A549 (cell line): Measurements from ENCODE around the gene GDF7. TPM values are rescaled to one million over a fixed set of nuclear protein-coding genes. Genes with fewer than 3 reads are reported as not detected.

ENCODE experiments used
- ATAC-seq, 2 experiments: fragments of 200-7000 bp in 1 of 2; fragments of >200 bp in 1 of 2; cut with Nextera tagmentation in 1 of 2; cut with Tn5 transposase in 1 of 2; 3 replicates each; pipeline versions ENCODE4 v1.8.0 to v1.9.1; 2018 to 2020; ENCODE audit warnings: mild to moderate bottlenecking in 1 of 2, moderate library complexity in 1 of 2
- CTCF ChIA-PET: fragments of 300-600 bp; sonication (Branson Sonifier 250); formaldehyde crosslinking; extraction: SDS; loops from one replicate; lab custom pipeline; 2021; ENCODE audit warnings: antibody characterized with exemption, inconsistent platforms; lab: Yijun Ruan, JAX
- POLR2A ChIA-PET: fragments of 350-600 bp; formaldehyde crosslinking; extraction: SDS; loops from one replicate; lab custom pipeline; 2021; ENCODE audit warnings: antibody characterized with exemption, inconsistent platforms; lab: Yijun Ruan, JAX
- DNase-seq, 2 experiments: peaks; one replicate each; pipeline versions ENCODE4 v3.0.0 to v3.0.0-alpha.2; 2011 to 2016; ENCODE audit warnings: low read depth in 1 of 2, low spot score in 1 of 2
- FAIRE-seq: peaks from 2 replicates; lab custom pipeline; 2011; peaks lifted over from hg19 to GRCh38; lab: Jason Lieb, UNC
- H3K27ac ChIP-seq, 2 experiments: fragments of >200 bp; sonication (Bioruptor Twin); formaldehyde crosslinking; 3 replicates each; pipeline ENCODE4 v1.5.1; 2016 to 2017
- H3K4me1 ChIP-seq: fragments of >200 bp; sonication (Bioruptor Twin); formaldehyde crosslinking; 3 replicates; pipeline ENCODE4 v1.6.1; 2016
- H3K4me2 ChIP-seq: fragments of >200 bp; sonication (Bioruptor Twin); formaldehyde crosslinking; 3 replicates; pipeline ENCODE4 v1.6.1; 2016
- H3K4me3 ChIP-seq: fragments of >200 bp; sonication (Bioruptor Twin); formaldehyde crosslinking; 3 replicates; pipeline ENCODE4 v1.5.1; 2016
- H3K9me3 ChIP-seq: fragments of >200 bp; sonication (Bioruptor Twin); formaldehyde crosslinking; 3 replicates; pipeline ENCODE4 v1.6.1; 2016
- ATOH8 ChIP-seq: fragments of 250-450 bp; sonication (Bioruptor Pico); IDR thresholded peaks from 2 replicates; pipeline ENCODE4 v1.5.0; 2020; ENCODE audit warnings: low read depth, mild to moderate bottlenecking, moderate library complexity
- BHLHE40 ChIP-seq: IDR thresholded peaks from 2 replicates; pipeline ENCODE4 v1.6.1; 2012; ENCODE audit warnings: low read depth, low read length, inconsistent platforms
- CBX2 ChIP-seq: fragments of 200-600 bp; sonication (generic); IDR thresholded peaks from 2 replicates; pipeline ENCODE4 v1.6.1; 2016; ENCODE audit warnings: low read depth, mild to moderate bottlenecking, borderline replicate concordance
- CBX8 ChIP-seq: fragments of 200-600 bp; sonication (generic); IDR thresholded peaks from 2 replicates; pipeline ENCODE4 v1.6.1; 2016
- CEBPB ChIP-seq, 2 experiments: fragments of >200 bp in 1 of 2; sonication (Bioruptor Twin) in 1 of 2; formaldehyde crosslinking in 1 of 2; IDR thresholded peaks; 2 replicates each; pipeline ENCODE4 v1.6.1; 2012 to 2016
- CHD4 ChIP-seq: fragments of 200-600 bp; sonication (generic); IDR thresholded peaks from 2 replicates; pipeline ENCODE4 v1.6.1; 2016; ENCODE audit warnings: antibody characterized with exemption, mild to moderate bottlenecking, borderline replicate concordance
- ELK1 ChIP-seq: fragments of 150-350 bp; IDR thresholded peaks from 2 replicates; pipeline ENCODE4 v1.6.1; 2014; ENCODE audit warnings: low read depth, mild to moderate bottlenecking, low read length
- FOSB ChIP-seq: fragments of 250-450 bp; sonication (Bioruptor Pico); IDR thresholded peaks from 2 replicates; pipeline ENCODE4 v1.5.0; 2020; ENCODE audit warnings: mild to moderate bottlenecking, moderate library complexity
- FOSL2 ChIP-seq, 2 experiments: fragments of 450-650 bp in 1 of 2; fragments of >200 bp in 1 of 2; sonication (Bioruptor Twin) in 1 of 2; formaldehyde crosslinking; IDR thresholded peaks; 2 replicates each; pipeline versions ENCODE4 v1.5.0 to v1.6.1; 2016 to 2020; ENCODE audit warnings: mild to moderate bottlenecking in 1 of 2, moderate library complexity in 1 of 2
- GATA3 ChIP-seq: IDR thresholded peaks from 2 replicates; pipeline ENCODE4 v1.6.1; 2012; ENCODE audit warnings: borderline replicate concordance
- HDAC2 ChIP-seq: fragments of 200-600 bp; sonication (generic); IDR thresholded peaks from 2 replicates; pipeline ENCODE4 v1.6.1; 2016
- HEYL ChIP-seq: fragments of 250-450 bp; sonication (Bioruptor Pico); IDR thresholded peaks from 2 replicates; pipeline ENCODE4 v1.8.0; 2021; ENCODE audit warnings: mild to moderate bottlenecking, moderate library complexity
- HOXB5 ChIP-seq: fragments of 250-450 bp; sonication (Bioruptor Pico); IDR thresholded peaks from 2 replicates; pipeline ENCODE4 v1.5.0; 2020; ENCODE audit warnings: mild to moderate bottlenecking, moderate library complexity
- JUN ChIP-seq, 2 experiments: fragments of >200 bp; sonication (Bioruptor Twin); formaldehyde crosslinking; IDR thresholded peaks; 2 replicates in 1 of 2; 3 replicates in 1 of 2; pipeline ENCODE4 v1.6.1; 2016 to 2017
- KDM5A ChIP-seq: fragments of 200-600 bp; sonication (generic); IDR thresholded peaks from 2 replicates; pipeline ENCODE4 v1.6.1; 2016; ENCODE audit warnings: antibody characterized with exemption, mild to moderate bottlenecking
- MAFK ChIP-seq: fragments of 450-650 bp; IDR thresholded peaks from 2 replicates; pipeline ENCODE4 v1.6.1; 2014; ENCODE audit not compliant: partially characterized antibody
- MAZ ChIP-seq: fragments of 150-350 bp; IDR thresholded peaks from 2 replicates; pipeline ENCODE4 v1.6.1; 2014; ENCODE audit warnings: antibody characterized with exemption, low read depth, low read length, borderline replicate concordance
- NFE2L2 ChIP-seq: fragments of 150-350 bp; conservative IDR thresholded peaks from 2 replicates; pipeline ENCODE4 v1.6.1; 2014; ENCODE audit warnings: low read length
- NPAS2 ChIP-seq: fragments of 250-450 bp; sonication (Bioruptor Pico); IDR thresholded peaks from 2 replicates; pipeline ENCODE4 v1.8.0; 2022; ENCODE audit warnings: mild to moderate bottlenecking, moderate library complexity, borderline replicate concordance
- NR3C1 ChIP-seq: fragments of >200 bp; sonication (Bioruptor Twin); formaldehyde crosslinking; IDR thresholded peaks from 3 replicates; pipeline ENCODE4 v1.6.1; 2017
- PHF8 ChIP-seq: fragments of 200-600 bp; sonication (generic); IDR thresholded peaks from 2 replicates; pipeline ENCODE4 v1.6.1; 2016; ENCODE audit warnings: low read depth, mild to moderate bottlenecking, antibody characterized with exemption, moderate library complexity, borderline replicate concordance
- POLR2A ChIP-seq: IDR thresholded peaks from 2 replicates; pipeline ENCODE4 v1.6.1; 2012; ENCODE audit warnings: mild to moderate bottlenecking, low read length
- RARB ChIP-seq: fragments of 250-450 bp; sonication (Bioruptor Pico); IDR thresholded peaks from 2 replicates; pipeline ENCODE4 v1.8.0; 2021; ENCODE audit warnings: mild to moderate bottlenecking, moderate library complexity
- RNF2 ChIP-seq: fragments of 200-600 bp; sonication (generic); IDR thresholded peaks from 2 replicates; pipeline ENCODE4 v1.6.1; 2016; ENCODE audit warnings: low read depth, mild to moderate bottlenecking, antibody characterized with exemption, moderate library complexity, borderline replicate concordance
- SREBF2 ChIP-seq: fragments of 450-650 bp; IDR thresholded peaks from 2 replicates; pipeline ENCODE4 v1.6.1; 2014; ENCODE audit warnings: mild to moderate bottlenecking, moderate library complexity
- USF2 ChIP-seq: fragments of 450-650 bp; IDR thresholded peaks from 2 replicates; pipeline ENCODE4 v1.6.1; 2014; ENCODE audit warnings: antibody characterized with exemption
- ZSCAN20 ChIP-seq: fragments of 250-450 bp; sonication (Bioruptor Pico); IDR thresholded peaks from 2 replicates; pipeline ENCODE4 v1.8.0; 2022; ENCODE audit warnings: mild to moderate bottlenecking, moderate library complexity
- WGBS: methylation state at CpG from one replicate; pipeline ENCODE4 v1.1.6; 2017; ENCODE audit errors: missing lambda C conversion rate; 5-methylcytosine and 5-hydroxymethylcytosine counted together
- polyA plus RNA-seq, 4 experiments: library from polyadenylated mRNA; depleted of rRNA in 3 of 4; stranded (reverse); fragments of >200 nt; fragmentation: RNase III in 1 of 4; extraction: RNeasy Plus Mini Kit Qiagen cat#74134 plus additional on column Dnase treatment in 1 of 4; gene quantifications; 2 replicates in 3 of 4; 3 replicates in 1 of 4; pipeline ENCODE4 v1.2.3, GENCODE V29; 2011 to 2017
- TF ChIP-seq, protein P1 (sequence below): IDR thresholded peaks from 2 replicates; pipeline ENCODE4 v1.6.1; 2012; ENCODE audit warnings: low read depth, borderline replicate concordance

The GDF7 gene
- polyA plus RNA-seq, 2 of the 4 experiments (the other 2 are of a cell fraction): 0.03 to 0.05 TPM

DNA sequence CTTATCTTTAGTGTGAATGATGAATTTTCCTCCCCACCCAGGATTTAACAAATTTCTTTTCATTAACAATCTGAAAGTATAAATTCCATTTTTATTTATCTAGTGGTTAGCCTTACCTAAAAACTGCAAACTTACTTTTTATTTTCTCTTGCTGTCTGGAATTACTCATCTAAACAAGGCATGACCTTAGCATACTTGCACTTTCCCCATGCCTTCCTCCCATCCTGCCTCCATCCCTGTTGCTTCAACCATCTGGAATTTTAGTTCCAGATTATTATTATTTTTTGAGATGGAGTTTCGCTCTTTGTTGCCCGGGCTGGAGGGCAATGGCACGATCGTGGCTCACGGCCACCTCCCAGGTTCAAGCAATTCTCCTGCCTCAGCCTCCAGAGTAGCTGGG, 35.6 kb downstream of the GDF7 start:
- DNase-seq: no peak
- over 99% methylated on average over 5 of the region's 5 CpGs for WGBS
- no peaks in the 10 kb centered on the region for H3K9me3 ChIP-seq
- CTCF ChIA-PET: interaction anchor here (0.8 kb wide), 1 partner anchor 41 kb away, joined by 3 read pairs; no protein-coding TSS in a partner anchor
- H3K4me3 ChIP-seq: no peak overlapping the region
- H3K27ac ChIP-seq: no peak overlapping the region
- no peaks in the 10 kb centered on the region for H3K4me1 ChIP-seq
- ATAC-seq: no peak
- FAIRE-seq: no peak
- no peak for TF ChIP-seq NFE2L2
- TF ChIP-seq HDAC2: no peak
- TF ChIP-seq GATA3: no peak
- no peak for TF ChIP-seq JUN (IDR thresholded peaks at IDR 0.05)
- TF ChIP-seq FOSB (CRISPR knock-in tag): no peak
- no peak for TF ChIP-seq CHD4
- TF ChIP-seq ELK1: no peak
- TF ChIP-seq MAZ: no peak
- no peak for TF ChIP-seq HOXB5
- TF ChIP-seq, protein P1, sequence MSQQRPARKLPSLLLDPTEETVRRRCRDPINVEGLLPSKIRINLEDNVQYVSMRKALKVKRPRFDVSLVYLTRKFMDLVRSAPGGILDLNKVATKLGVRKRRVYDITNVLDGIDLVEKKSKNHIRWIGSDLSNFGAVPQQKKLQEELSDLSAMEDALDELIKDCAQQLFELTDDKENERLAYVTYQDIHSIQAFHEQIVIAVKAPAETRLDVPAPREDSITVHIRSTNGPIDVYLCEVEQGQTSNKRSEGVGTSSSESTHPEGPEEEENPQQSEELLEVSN: no peak
- no peak for TF ChIP-seq CBX2
- no peak for TF ChIP-seq HEYL (CRISPR knock-in tag)
- POLR2A ChIA-PET: no interaction called here
- no peak overlapping the region for H3K4me2 ChIP-seq

- ATAC-seq (no peak), FAIRE-seq (no peak), DNase-seq (no peak)
- H3K4me1 ChIP-seq: no peaks in the 10 kb centered on the region
- CTCF ChIA-PET: no interaction called here
- no peak overlapping the region for H3K27ac ChIP-seq
- no peak overlapping the region for H3K4me3 ChIP-seq
- H3K4me2 ChIP-seq: no peak overlapping the region
- WGBS: 85% methylated on average over 1 of the region's 1 CpG
- TF ChIP-seq CBX8 (no peak), JUN (IDR thresholded peaks at IDR 0.05) (no peak), NR3C1 (no peak), RNF2 (no peak), KDM5A (no peak), SREBF2 (no peak), CEBPB (IDR thresholded peaks at IDR 0.05) (no peak), GATA3 (no peak), FOSL2 (IDR thresholded peaks at IDR 0.05) (no peak), FOSL2 (CRISPR knock-in tag; IDR thresholded peaks at IDR 0.05) (no peak), ZSCAN20 (CRISPR knock-in tag) (no peak), POLR2A (no peak), RARB (no peak), NPAS2 (CRISPR knock-in tag) (no peak), PHF8 (no peak), ELK1 (no peak)
- TF ChIP-seq, all 56 proteins: peak for 0
- H3K9me3 ChIP-seq: no peaks in the 10 kb centered on the region
- POLR2A ChIA-PET: no interaction called here
Measured at GRCh38 chr2:20704886-20705285, 37.9 kb downstream of the GDF7 start.

DNA sequence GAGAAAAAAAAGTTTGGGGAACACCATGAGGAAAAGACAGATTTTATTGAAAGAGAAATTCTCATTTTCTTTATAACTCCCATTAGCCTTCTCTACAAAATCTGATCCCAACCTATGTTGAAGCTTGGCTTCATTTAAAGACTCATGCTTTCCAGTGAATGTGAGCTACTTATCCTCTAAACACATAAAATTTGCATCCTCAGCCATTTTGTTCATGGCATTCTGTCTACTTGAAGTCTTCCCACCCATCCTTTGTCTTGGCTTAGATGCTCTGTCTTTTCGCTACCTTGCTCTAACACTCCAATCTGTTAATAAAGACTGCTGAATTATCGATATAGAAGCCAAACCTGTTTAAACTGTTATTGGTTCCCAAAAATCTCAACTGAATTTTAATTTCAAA, 39.3 kb downstream of the GDF7 start:
- FAIRE-seq: no peak
- ATAC-seq: no peak
- H3K9me3 ChIP-seq: no peaks in the 10 kb centered on the region
- 93% methylated on average over 2 of the region's 2 CpGs for WGBS
- H3K27ac ChIP-seq: no peak overlapping the region
- DNase-seq: no peak
- POLR2A ChIA-PET: no interaction called here
- no peak for TF ChIP-seq ATOH8 (CRISPR knock-in tag)
- no peak for TF ChIP-seq CBX2
- TF ChIP-seq MAFK: peak; percentile 66
- TF ChIP-seq BHLHE40: no peak
- no peak for TF ChIP-seq USF2
- CTCF ChIA-PET: interaction anchor here (2.8 kb wide), 1 partner anchor 45 kb away, joined by 10 read pairs; no protein-coding TSS in a partner anchor
- no peaks in the 10 kb centered on the region for H3K4me1 ChIP-seq
- H3K4me2 ChIP-seq: no peak overlapping the region
- H3K4me3 ChIP-seq: no peak overlapping the region
